NCI-H774 (cell line): ENCODE measurements around the gene PIK3CB.
"Not testable (repeated sequence)": the region's sequence is repeated elsewhere in the genome, so short reads cannot be mapped to it uniquely, and the experiment has no call there.

Experiments
- DNase-seq: peaks from one replicate; lab custom pipeline; 2025; lab: John Stamatoyannopoulos, UW

Gene PIK3CB

GRCh38 chr3:138803006-138803653, 31.6 kb downstream of the PIK3CB start:
- DNase-seq, result no peak

- DNase-seq, result not testable (repeated sequence)
These were observed 32.5 kb downstream of the PIK3CB start for GRCh38 chr3:138802223-138802622.

GRCh38 chr3:138801792-138802191, 32.9 kb downstream of the PIK3CB start:
- DNase-seq, result no peak

- DNase-seq, result no peak
These were observed 34.5 kb downstream of the PIK3CB start for GRCh38 chr3:138800248-138800647.

GRCh38 chr3:138799822-138800221, 34.9 kb downstream of the PIK3CB start:
- no peak for DNase-seq

- no peak for DNase-seq
These were observed 37.2 kb downstream of the PIK3CB start for GRCh38 chr3:138797508-138798038.

GRCh38 chr3:138796761-138797160, 38.0 kb downstream of the PIK3CB start:
- DNase-seq, result no peak

GRCh38 chr3:138786788-138787271, 47.9 kb downstream of the PIK3CB start:
- no peak for DNase-seq

- no peak for DNase-seq
These were observed 48.8 kb downstream of the PIK3CB start for GRCh38 chr3:138785951-138786350.

- not testable (repeated sequence) for DNase-seq
These were observed 49.3 kb downstream of the PIK3CB start for GRCh38 chr3:138785362-138785857.

- DNase-seq, result no peak
These were observed 52.0 kb downstream of the PIK3CB start for GRCh38 chr3:138782755-138783154.

- no peak for DNase-seq
These were observed 53.7 kb downstream of the PIK3CB start for GRCh38 chr3:138781012-138781470.

GRCh38 chr3:138778643-138779042, 56.1 kb downstream of the PIK3CB start:
- no peak for DNase-seq

- DNase-seq, result no peak
These were observed 57.8 kb downstream of the PIK3CB start for GRCh38 chr3:138776961-138777360.

GRCh38 chr3:138775254-138775595, 59.5 kb downstream of the PIK3CB start:
- no peak for DNase-seq

GRCh38 chr3:138774529-138775253, 60.0 kb downstream of the PIK3CB start:
- peak; percentile 87 for DNase-seq

- no peak for DNase-seq
These were observed 63.1 kb downstream of the PIK3CB start for GRCh38 chr3:138771585-138771984.

GRCh38 chr3:138769616-138770015, 65.1 kb downstream of the PIK3CB start:
- DNase-seq, result no peak

GRCh38 chr3:138768946-138769345, 65.8 kb downstream of the PIK3CB start:
- no peak for DNase-seq

- no peak for DNase-seq
These were observed 66.6 kb downstream of the PIK3CB start for GRCh38 chr3:138768125-138768524.

- DNase-seq, result no peak
These were observed 67.1 kb downstream of the PIK3CB start for GRCh38 chr3:138767498-138768104.

GRCh38 chr3:138761002-138761401, 73.7 kb downstream of the PIK3CB start:
- DNase-seq, result no peak

GRCh38 chr3:138748190-138748589, 86.5 kb downstream of the PIK3CB start:
- no peak for DNase-seq
